Heart left ventricle (tissue), 13 donors: ENCODE data around the gene VCX3A.

Source experiments
- CTCF ChIP-seq, 12 donors: fragments of 200-600 bp; sonication (generic) in 4 of 12; IDR thresholded peaks; one replicate each; pipeline versions ENCODE4 v1.5.0 to v1.8.0; 2018 to 2022; ENCODE audit warnings: antibody characterized with exemption in 12 of 12, mild to moderate bottlenecking in 5 of 12
- POLR2A ChIP-seq, 2 donors: fragments of 450-650 bp; IDR thresholded peaks; one replicate each; pipeline ENCODE4 v1.6.1; 2017; ENCODE audit warnings: antibody characterized with exemption in 2 of 2, mild to moderate bottlenecking in 2 of 2, moderate library complexity in 2 of 2
- donor health status: ischemic (EF 13 %, LVEDD 7.1; RV severe dilation, severe dysfunction).
- donor health status: DM: no; HTN: yes; CAD: no.
- donor health status: DM: no; HTN: no; CAD: no.
- donor health status: ischemic (EF 25% LVEDD 6.9; RV normal size, moderate dysfunction).
- donor health status: ischemic (EF 25% LVEDD 5.7; RV mildly dilated, moderate dysfunction).
- donor health status: ischemic (EF 35%, LVEDD 5.7; RV mildly dilated, moderate dysfunction).
- donor health status: nonischemic (EF 11% LVEDD 7.7; RV severe dilation, severe dysfunction).
- donor health status: DM: yes; HTN: yes; CAD: no.
- donor health status: PGD.
- donor health status: ischemic (EF 29% LVEDD 5.4; RV normal size, mild dysfunction).
- donor health status: nonischemic (EF 23%, LVEDD 6.1; RV moderate dilation, normal function).

- TF ChIP-seq CTCF (IDR thresholded peaks at IDR 0.05), result no peak
- TF ChIP-seq POLR2A (IDR thresholded peaks at IDR 0.05), result no peak
These were observed 34.2 kb downstream of the VCX3A start for GRCh38 chrX:6500719-6501118.
